Activated naive CD4-positive, alpha-beta T cell treated with anti-CD3 and anti-CD28 coated beads, Interleukin-2, amount 50 U/mL, for 72 hours (primary cell): ENCODE results near the gene THAP11. TPM values are rescaled to one million over a fixed set of nuclear protein-coding genes. Genes with fewer than 3 reads are reported as not detected.

ENCODE experiments used
- ATAC-seq, 2 donors: fragments of 150-1000 bp; cut with Tn5 transposase; 2 replicates each; pipeline ENCODE4 v1.10.0; 2021; ENCODE audit warnings: mild to moderate bottlenecking in 2 of 2, moderate library complexity in 2 of 2
- DNase-seq, 2 donors: peaks; one replicate each; pipeline ENCODE4 v3.0.0; 2021 to 2022; ENCODE audit warnings: low spot score in 2 of 2
- H3K27ac Mint-ChIP-seq, 2 donors: one replicate each; pipeline ENCODE4 v1.8.0; 2022; ENCODE audit warnings: mild to moderate bottlenecking in 2 of 2, mixed read lengths in 2 of 2
- H3K36me3 Mint-ChIP-seq, 2 donors: one replicate each; pipeline ENCODE4 v1.8.0; 2022; ENCODE audit warnings: mixed read lengths in 2 of 2
- H3K9me3 Mint-ChIP-seq, 2 donors: one replicate each; pipeline ENCODE4 v1.8.0; 2022; ENCODE audit warnings: mixed read lengths in 2 of 2
- total RNA-seq, 2 donors: library from RNA; stranded (reverse); gene quantifications; one replicate each; pipeline ENCODE4 v1.2.3, GENCODE V29; 2022

THAP11 gene
- 10 to 100 TPM; 26.9 to 43.2 TPM for total RNA-seq

DNA sequence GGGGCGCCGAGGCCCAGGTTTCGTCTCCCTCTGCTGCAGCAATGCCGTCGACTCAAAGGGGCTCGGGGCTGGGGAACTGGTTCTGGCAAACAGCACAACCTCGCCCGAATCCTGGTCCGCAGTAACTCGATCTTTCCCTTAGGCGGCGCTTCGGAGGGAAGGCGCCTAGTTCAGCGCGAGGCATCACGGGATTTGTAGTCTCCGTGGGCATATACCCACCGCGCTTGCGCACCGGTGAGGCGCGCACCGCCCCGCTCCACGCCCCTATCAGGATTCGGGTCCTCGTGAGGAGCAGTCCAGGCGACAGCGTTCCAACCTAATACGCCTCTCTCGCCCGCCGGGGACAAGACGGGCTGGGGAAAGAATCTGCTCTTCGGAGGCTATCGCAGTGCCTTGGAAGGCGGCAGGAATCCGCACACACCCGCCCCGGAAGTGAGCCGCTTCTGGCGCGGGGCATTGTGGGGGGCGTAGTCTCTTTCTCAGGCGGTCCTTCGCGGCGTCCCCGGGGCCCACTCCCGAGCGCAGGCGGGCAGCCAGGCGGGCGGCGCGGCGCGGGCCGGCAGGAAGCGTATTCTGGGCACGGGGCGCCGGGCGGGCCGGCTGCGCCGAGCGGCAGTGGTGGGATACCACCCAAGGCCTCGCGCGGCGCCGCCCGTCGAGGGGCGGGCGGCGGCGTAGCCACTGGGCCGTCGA, at the start of gene THAP11:
Gene THAP11 (plus strand): TSS at position 505 of the 693 bp plus-strand sequence. CDS start 235 bp downstream, outside the sequence.
- ATAC-seq (peak; percentile 52 to 61), DNase-seq (peak; percentile 96)
- H3K27ac Mint-ChIP-seq, result peak within 1 kb of the TSS; percentile 90 to 97
- no peaks in the 10 kb centered on the region for H3K9me3 Mint-ChIP-seq
- peaks cover 19 to 27% of the 10 kb centered on the region in 2 donors for H3K36me3 Mint-ChIP-seq

DNA sequence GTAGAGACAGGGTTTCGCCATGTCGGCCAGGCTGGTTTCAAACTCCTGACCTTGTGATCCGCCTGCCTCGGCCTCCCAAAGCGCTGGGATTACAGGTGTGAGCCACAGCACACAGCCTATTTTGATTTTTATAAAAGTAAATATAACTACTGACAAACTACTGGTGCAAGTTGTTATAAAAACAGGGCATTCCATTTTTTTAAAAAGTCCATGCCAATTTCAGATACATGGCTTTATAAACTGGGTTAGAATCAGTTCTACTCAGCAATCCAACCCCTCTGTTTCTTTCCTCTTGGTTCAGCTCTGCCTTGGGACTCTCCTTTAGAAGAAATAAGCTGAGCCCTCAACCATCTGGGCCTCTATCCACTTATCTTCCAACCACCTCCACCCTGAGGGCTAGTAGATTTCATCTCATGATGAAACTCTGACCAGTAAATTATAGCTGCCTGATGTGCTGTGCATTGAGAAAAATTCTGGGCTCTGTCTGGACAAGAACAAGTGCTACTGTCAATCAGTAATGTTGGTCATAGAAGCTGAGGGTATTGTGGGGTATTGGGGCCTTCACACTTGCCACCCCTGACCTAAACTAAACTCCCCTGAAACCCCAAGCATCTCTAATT, 45.9 kb upstream of the THAP11 start:
- H3K36me3 Mint-ChIP-seq, result peaks cover 0 to 16% of the 10 kb centered on the region in 2 donors
- no peaks in the 10 kb centered on the region for H3K9me3 Mint-ChIP-seq
- ATAC-seq (no peak), DNase-seq (no peak)
- H3K27ac Mint-ChIP-seq, result no peak overlapping the region

DNA sequence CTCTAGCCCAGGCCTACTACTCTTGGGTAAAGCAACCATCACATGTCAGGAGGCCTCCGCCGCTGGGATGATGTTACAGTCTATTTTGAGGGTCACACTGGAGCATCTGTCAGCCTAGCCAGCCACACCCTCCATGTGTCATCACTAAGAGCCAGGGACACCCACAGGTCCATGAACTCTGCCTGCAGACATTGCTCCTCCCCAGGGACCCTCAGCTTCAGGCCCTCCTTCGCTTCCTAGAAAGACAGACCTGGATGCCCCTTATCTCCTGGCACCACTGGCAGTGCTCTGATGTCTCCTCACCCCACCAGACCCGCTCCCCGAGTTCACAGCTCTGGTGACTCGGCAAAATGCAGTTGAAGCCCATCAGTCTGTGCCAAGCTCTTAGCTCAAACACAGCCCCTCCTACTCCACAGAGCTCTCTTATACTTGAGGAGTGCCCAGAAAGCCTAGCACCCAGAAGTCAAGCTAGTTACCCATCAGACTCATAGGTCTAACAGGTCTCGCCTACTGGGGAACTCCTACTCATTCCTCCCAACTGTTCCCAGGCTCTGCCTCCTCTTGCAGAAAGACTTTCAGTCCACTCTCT, 41.7 kb upstream of the THAP11 start:
- Mint-ChIP-seq H3K27ac (peak overlapping the region; percentile 42 to 46), H3K9me3 (no peaks in the 10 kb centered on the region), H3K36me3 (peaks cover 11 to 39% of the 10 kb centered on the region in 2 donors)
- ATAC-seq (no peak), DNase-seq (no peak)

DNA sequence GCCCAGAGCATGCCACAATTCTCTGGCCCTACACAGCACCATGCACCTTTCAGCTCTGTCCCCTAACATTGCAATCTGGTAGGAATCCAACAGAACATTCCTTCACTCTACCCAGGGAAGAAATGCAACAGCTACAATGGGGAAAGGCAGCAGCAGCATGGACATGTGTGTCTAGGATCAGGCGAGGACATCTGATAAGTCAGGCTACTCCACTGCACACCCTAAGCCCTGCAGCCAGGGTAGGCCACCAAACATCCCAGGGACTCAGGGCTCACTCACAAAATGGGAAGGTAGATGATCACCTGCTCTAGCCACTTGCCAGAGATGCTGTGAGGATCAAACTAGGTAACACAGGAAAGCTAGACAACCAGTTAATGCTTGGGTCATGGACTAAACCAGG, 40.9 kb upstream of the THAP11 start:
- Mint-ChIP-seq H3K9me3 (no peaks in the 10 kb centered on the region), H3K27ac (peak overlapping the region; percentile 42 to 93), H3K36me3 (peaks cover 11 to 39% of the 10 kb centered on the region in 2 donors)
- DNase-seq (no peak), ATAC-seq (no peak)

DNA sequence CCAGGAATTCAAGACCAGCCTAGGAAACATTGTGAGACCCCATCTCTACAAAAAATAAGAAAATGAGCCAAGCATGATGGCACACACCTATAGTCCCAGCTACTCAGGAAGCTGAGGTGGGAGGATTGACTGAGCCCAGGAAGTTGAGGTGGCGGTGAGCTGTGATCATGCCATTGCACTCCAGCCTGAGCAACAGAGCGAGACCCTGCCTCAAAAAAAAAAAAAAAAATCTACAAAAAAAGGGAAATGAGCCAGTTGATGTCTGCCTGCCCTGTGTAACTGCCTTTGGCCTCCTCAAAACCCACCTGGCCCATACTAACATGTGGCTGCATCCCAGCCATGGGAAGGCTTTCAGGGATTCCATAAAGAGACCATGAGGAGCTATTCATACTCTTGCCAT, 40.2 kb upstream of the THAP11 start:
- ATAC-seq (no peak), DNase-seq (peak in 1 of 2 donors; percentile 12)
- H3K9me3 Mint-ChIP-seq, result no peaks in the 10 kb centered on the region
- H3K36me3 Mint-ChIP-seq, result peaks cover 11 to 39% of the 10 kb centered on the region in 2 donors
- peak overlapping the region; percentile 42 to 93 for H3K27ac Mint-ChIP-seq

DNA sequence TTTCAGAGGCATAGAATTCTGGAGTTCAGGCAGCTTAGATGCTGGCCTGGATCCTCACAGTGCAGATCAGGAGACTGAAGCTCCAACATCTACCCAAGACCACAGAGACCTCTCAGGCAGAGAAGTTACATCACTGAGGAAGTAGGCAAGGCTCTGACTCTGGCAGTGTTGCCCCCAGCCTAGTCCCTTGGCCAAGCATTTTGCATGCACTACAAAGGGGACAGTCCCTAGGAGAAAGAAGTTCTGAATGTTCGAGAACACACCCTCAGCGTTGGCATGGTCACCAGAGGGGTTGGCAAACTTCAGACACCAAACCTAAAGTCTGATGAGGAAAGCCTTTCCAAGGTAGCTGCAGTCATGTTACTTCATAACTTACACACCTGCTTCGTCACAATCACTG, 38.2 kb upstream of the THAP11 start:
- peaks cover 11 to 39% of the 10 kb centered on the region in 2 donors for H3K36me3 Mint-ChIP-seq
- H3K27ac Mint-ChIP-seq, result peak overlapping the region in 1 of 2 donors; percentile 86
- no peak for DNase-seq

DNA sequence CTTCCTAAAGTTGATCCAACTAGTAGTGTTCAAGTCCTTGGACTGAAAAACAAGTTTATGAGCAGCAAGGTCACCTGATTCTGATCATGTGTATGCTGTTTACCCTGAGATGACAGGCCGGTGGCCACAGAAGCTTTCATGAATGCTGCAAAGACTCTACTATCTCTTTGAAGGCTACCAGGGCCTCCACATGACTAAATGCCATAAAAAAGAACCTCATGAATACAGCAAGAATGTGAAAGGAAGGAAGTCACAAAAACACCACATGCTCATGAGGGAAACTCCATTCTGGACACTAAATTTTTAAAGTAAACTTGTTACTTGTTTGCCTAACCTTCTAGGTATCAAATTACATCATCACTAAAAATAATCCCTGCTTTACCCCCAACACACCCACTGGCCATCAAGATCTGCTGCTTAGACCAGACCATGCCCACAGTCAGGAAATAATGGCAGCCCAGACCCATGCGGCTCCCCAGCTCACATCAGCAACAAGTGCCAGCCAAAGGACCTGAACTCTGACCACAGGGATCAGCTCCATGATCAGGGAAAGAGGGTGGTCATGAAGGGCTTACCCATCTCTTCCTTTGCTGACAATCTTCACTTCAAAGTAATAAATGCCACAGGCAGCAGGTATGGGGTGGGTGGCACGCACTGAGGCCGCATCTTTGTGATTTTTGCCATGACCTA, 37.1 kb upstream of the THAP11 start:
- DNase-seq (no peak), ATAC-seq (no peak)
- H3K36me3 Mint-ChIP-seq, result peaks cover 11 to 33% of the 10 kb centered on the region in 2 donors
- peak overlapping the region; percentile 13 to 86 for H3K27ac Mint-ChIP-seq
- no peaks in the 10 kb centered on the region for H3K9me3 Mint-ChIP-seq

More for the DNA sequence above, 38.2 kb upstream of the THAP11 start:
- no peaks in the 10 kb centered on the region for H3K9me3 Mint-ChIP-seq
- ATAC-seq, result no peak

DNA sequence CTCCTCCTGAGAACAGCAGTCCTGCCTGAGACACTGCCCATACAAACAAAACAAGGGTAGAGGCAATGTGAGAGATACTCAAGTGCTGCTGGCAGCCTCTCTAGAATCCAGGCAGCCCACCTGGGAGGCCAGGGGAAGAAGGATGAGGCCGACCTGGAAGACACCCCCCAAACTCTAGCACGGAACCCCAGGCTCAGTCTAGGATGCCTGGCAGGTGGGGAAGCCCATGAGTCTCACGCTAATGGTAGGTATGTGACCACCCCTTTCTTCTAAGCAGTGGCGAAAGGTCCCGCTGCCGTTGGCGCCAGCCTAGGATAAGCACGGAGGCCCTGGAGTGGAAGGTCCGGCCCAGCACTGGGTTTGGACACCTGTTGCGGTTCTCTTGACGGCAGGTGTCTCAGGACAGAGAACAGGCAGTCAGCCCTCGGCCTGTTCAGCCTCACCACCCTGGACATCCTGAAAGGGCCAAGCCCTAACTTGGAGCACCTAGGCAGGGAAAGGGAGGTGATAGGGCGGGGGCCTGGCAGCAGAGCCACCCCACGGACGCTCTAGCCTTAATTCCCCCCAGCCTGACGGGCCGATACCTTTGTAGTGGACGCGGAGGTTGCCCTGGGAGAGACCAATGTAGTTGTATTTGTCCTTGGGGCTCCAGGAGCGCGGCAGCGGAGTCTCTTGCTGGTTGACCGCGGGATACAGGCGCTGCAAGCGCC, 36.2 kb upstream of the THAP11 start:
- Mint-ChIP-seq H3K27ac (peak overlapping the region; percentile 55 to 86), H3K36me3 (peaks cover 11 to 24% of the 10 kb centered on the region in 2 donors), H3K9me3 (no peaks in the 10 kb centered on the region)
- ATAC-seq (no peak), DNase-seq (peak in 1 of 2 donors; percentile 21)

DNA sequence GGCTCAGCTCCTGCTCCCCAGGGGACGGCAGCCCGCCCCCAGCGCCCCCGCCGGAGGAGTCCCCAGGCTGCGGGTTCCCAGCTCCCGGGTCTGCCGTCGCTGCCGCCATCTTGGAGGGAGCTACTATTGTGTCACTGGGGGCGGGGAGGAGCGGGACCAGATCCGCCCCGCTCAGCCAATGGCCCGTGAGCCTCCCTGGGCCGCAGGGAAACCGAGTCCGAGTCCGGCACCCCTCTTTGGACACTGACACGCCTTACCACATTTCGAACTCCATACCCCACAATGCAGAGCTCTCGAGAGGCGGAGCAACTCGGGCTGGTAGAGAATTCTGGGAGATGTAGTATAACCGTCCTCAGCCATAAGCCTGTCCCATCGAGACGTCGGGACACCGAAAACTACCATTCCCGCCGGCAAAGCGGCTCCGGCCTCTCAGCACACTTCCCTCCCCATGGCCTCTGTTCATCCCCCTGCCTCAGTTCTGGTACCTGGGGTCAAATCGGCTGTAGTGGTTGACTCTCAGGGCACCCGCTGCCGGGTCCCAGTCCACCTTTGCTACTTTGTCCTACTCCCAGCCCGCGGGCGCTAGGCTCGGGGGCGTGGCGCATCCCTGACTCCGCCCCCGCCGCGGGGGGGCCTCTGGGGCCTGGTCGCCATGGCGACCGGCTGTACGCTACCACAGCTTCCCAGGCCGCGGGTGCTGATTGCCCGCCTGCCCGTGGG, 35.5 kb upstream of the THAP11 start, which contains the start of the genes RANBP10 and TSNAXIP1:
Gene RANBP10 (minus strand): TSS at position 133 of the 720 bp plus-strand sequence. CDS start 24 bp downstream, at position 109.
Gene TSNAXIP1 (plus strand): TSS at position 462 of the 720 bp plus-strand sequence. CDS start 261 bp downstream, outside the sequence.
- H3K9me3 Mint-ChIP-seq, result no peaks in the 10 kb centered on the region
- ATAC-seq, result peak; percentile 93 to 95

DNA sequence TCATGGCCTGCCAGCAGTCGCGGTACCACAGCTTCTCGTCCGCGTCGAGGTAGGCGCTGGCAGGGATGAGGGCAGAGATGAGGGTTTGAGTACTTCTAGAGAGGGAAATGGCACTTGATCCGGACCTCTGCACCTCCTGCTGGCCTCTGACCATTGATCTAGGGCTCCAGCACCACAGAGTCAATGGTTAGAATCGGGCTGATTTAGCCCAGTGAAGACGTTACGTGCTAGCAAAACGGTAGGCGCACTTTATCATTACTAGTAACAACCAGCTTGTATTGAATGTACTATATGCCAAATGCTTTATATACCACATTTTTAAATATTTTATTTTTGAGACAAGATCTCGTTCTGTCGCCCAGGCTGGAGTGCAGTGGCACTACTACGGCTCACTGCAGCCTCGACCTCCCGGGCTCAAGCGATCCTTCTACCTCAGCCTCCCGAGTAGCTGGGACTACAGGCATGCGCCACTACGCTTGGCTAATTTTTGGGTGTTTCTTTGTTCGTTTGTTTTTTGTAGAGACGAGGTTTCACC, 34.9 kb upstream of the THAP11 start:
- DNase-seq (no peak), ATAC-seq (no peak)
- Mint-ChIP-seq H3K27ac (peak overlapping the region; percentile 86 to 99), H3K9me3 (no peaks in the 10 kb centered on the region), H3K36me3 (peaks cover 11 to 23% of the 10 kb centered on the region in 2 donors)

More for the DNA sequence above, 35.5 kb upstream of the THAP11 start, which contains the start of the genes RANBP10 and TSNAXIP1:
- peak; percentile 94 to 96 for DNase-seq
- Mint-ChIP-seq H3K36me3 (peaks cover 11 to 24% of the 10 kb centered on the region in 2 donors), H3K27ac (peak within 1 kb of the TSS; percentile 86 to 99)

DNA sequence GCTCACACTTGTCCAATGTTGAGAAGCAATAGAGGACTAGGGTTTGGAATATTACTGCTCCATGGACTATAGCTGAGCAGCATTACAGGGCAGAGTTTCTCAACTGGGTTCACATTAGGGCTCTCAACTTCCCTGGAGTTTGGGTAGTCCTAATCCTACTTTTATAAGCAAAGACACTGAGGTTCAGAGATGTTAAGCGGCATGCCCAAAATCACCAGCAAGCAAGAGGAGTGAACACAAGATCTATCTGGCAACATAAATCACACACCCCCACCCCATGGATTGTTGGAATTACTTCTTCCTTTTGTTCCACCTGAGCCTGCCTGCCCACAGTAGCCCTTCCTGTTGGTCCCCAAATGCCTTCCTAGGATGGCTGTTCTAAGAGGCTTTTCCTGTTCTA, 30.2 kb upstream of the THAP11 start:
- Mint-ChIP-seq H3K36me3 (no peaks in the 10 kb centered on the region), H3K9me3 (no peaks in the 10 kb centered on the region), H3K27ac (no peak overlapping the region)
- ATAC-seq, result no peak
- DNase-seq, result no peak

DNA sequence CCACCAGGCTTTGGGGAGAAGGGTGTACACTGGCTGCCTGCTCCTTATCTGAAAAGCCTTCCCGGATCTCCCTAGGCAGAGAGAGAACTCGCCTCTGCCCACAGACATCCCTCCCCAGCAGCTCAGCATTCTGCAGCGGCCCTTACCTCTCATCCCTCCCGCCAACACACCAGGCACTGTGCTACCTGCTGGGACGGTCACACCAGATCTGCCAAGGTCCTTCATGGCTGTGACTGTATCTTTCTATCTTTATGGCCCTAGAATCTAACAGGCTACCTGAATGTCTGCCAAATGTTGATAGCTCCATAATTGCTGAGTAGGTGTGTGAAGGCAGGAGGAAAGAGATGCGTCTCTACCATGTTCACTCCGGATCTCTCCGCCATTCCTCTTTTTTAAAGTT, 27.6 kb upstream of the THAP11 start:
- DNase-seq, result no peak
- H3K9me3 Mint-ChIP-seq, result no peaks in the 10 kb centered on the region
- H3K36me3 Mint-ChIP-seq, result no peaks in the 10 kb centered on the region
- ATAC-seq, result no peak
- H3K27ac Mint-ChIP-seq, result no peak overlapping the region

DNA sequence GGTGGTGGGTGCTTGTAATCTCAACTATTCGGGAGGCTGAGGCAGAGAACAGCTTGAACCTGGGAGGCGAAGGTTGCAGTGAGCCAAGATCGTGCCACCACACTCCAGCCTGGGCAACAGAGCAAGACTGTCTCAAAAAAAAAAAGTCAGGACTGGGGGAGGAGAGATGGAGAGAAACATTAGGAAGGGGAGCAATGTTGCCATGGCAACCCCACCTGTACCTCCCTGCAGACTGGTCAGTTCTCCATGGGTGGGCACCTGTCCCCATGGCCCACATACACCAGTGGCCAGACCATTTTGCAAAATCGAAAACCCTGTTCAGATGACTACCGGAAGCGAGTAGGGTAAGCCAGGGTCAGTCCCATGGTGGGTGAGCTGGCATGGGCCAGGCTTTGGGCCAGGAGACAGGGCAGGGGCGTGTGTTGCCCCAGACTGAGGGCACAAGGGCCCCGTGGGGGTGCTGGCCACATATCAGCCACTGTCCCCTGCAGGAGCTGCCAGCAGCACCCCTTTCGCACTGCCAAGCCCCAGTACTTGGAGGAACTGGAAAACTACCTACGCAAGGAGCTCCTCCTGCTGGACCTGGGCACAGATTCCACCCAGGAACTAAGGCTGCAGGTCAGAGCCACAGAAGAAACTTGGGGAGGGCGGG, 21.4 kb upstream of the THAP11 start:
- Mint-ChIP-seq H3K27ac (peak overlapping the region in 1 of 2 donors; percentile 79), H3K9me3 (no peaks in the 10 kb centered on the region), H3K36me3 (no peaks in the 10 kb centered on the region)
- DNase-seq (no peak), ATAC-seq (no peak)

DNA sequence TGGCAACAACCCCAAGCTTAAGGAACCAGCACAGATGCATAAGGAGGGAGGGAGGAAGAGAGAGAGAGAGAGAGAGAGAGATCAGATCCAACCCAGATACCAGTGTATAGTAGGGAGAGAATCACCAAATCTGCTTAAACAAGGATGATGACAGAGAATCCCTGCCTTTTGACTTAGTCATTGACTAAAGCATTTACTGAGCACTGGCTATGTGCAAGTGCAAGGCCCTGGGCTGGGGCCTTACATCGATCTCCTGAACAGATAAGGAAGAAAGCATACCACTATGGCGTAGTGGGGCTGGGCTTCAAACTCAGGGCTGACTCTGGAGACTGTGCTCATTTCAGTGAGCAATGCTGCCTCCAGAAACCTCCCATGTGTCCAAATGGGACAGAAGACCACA, 19.6 kb upstream of the THAP11 start:
- ATAC-seq, result no peak
- DNase-seq, result no peak
- H3K27ac Mint-ChIP-seq, result peak overlapping the region in 1 of 2 donors; percentile 18
- H3K9me3 Mint-ChIP-seq, result no peaks in the 10 kb centered on the region
- no peaks in the 10 kb centered on the region for H3K36me3 Mint-ChIP-seq

DNA sequence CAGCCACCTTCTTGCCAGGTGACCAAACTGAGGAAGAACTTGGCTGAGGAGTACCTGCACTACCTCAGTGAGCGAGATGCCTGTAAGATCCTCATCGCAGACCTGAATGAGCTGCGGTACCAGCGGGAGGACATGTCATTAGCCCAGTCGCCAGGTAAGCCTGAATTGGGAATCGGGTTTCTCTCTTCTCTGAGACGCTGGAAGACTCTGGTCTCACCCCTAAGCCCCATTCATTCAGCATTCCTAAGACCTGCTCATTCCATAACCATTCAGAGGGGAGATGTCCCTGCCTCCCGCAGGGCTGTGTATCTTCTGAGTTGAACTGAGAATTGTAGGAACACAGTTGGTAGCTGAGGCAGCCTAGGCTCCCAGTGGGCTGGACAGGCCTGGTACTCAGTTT, 17.0 kb upstream of the THAP11 start:
- H3K27ac Mint-ChIP-seq, result no peak overlapping the region
- DNase-seq, result no peak
- H3K9me3 Mint-ChIP-seq, result no peaks in the 10 kb centered on the region
- no peaks in the 10 kb centered on the region for H3K36me3 Mint-ChIP-seq
- ATAC-seq, result no peak
